ENCODE results near the gene NOS1. TPM values are rescaled to one million over a fixed set of nuclear protein-coding genes. Genes with fewer than 3 reads are reported as not detected.

Gene NOS1
- total RNA-seq, 2 donors from 2014 or later: 2.6 to 8.3 TPM

DNA sequence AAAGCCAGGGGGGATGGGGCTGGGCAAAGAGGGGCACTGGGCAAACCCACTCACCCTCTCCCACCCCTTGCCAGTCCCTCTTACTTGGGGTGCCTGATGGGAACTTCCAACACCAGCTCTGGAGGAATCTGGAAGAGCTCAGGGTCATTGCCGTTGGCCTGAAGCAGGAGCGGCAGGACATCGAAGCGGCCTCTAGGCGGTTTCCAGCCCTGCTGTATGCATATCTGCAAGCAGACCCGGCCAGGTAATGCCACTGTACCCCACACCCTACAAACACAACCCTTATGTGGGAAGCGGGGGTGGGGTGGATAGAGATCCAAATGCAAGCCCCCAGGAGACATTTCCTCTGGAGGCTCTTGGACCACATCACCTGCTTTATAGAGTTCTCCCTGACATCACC is 83.6 kb downstream of the NOS1 start:
- H3K4me3 ChIP-seq: no peak overlapping the region
- no peaks in the 10 kb centered on the region for H3K4me1 ChIP-seq (replicated peaks)
- intact Hi-C loops (cut with DNase I): no loop called here
- H3K27me3 ChIP-seq (replicated peaks; ENCODE audit: insufficient read depth): no peaks in the 10 kb centered on the region
- no peak overlapping the region for H3K27ac ChIP-seq
- WGBS: 69% methylated on average over 7 of the region's 7 CpGs
- DNase-seq (ENCODE audit: low spot score): no peak
- H3K36me3 ChIP-seq: no peaks in the 10 kb centered on the region
- no peak for TF ChIP-seq POLR2A (IDR thresholded peaks at IDR 0.05)
- no peak for TF ChIP-seq POLR2AphosphoS5 (IDR thresholded peaks at IDR 0.05)
- TF ChIP-seq, protein P1, sequence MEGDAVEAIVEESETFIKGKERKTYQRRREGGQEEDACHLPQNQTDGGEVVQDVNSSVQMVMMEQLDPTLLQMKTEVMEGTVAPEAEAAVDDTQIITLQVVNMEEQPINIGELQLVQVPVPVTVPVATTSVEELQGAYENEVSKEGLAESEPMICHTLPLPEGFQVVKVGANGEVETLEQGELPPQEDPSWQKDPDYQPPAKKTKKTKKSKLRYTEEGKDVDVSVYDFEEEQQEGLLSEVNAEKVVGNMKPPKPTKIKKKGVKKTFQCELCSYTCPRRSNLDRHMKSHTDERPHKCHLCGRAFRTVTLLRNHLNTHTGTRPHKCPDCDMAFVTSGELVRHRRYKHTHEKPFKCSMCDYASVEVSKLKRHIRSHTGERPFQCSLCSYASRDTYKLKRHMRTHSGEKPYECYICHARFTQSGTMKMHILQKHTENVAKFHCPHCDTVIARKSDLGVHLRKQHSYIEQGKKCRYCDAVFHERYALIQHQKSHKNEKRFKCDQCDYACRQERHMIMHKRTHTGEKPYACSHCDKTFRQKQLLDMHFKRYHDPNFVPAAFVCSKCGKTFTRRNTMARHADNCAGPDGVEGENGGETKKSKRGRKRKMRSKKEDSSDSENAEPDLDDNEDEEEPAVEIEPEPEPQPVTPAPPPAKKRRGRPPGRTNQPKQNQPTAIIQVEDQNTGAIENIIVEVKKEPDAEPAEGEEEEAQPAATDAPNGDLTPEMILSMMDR (IDR thresholded peaks at IDR 0.05): no peak
- no peaks in the 10 kb centered on the region for H3K9me3 ChIP-seq

DNA sequence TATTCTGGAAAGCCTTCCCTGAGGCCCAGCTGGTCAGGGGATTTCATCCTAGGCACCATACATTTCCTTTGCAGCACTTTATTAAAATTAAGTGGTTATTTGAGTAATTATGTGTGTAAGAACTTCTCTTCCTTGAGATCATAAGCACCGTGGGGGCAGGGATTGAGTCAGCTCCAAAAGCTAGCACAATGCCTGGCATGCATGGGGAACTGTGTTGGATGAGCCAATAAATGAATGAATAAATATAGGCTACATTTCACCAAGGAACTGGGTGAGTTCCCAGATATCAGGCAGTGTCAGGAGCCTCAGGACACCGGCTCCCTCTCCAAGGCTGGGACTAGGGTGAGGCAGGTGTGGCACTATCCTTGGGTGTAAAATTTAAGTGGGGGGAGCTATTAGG is 88.3 kb downstream of the NOS1 start:
- no peaks in the 10 kb centered on the region for H3K36me3 ChIP-seq
- H3K27me3 ChIP-seq (replicated peaks; ENCODE audit: insufficient read depth): no peaks in the 10 kb centered on the region
- no peaks in the 10 kb centered on the region for H3K4me1 ChIP-seq (replicated peaks)
- H3K4me3 ChIP-seq: no peak overlapping the region
- intact Hi-C loops (cut with DNase I): no loop called here
- peak; percentile 45 for DNase-seq (ENCODE audit: low spot score)
- no peaks in the 10 kb centered on the region for H3K9me3 ChIP-seq
- no peak overlapping the region for H3K27ac ChIP-seq
- TF ChIP-seq POLR2A (IDR thresholded peaks at IDR 0.05): no peak
- peak; percentile 66 for TF ChIP-seq POLR2AphosphoS5 (IDR thresholded peaks at IDR 0.05)
- WGBS: 25% methylated on average over 2 of the region's 2 CpGs

DNA sequence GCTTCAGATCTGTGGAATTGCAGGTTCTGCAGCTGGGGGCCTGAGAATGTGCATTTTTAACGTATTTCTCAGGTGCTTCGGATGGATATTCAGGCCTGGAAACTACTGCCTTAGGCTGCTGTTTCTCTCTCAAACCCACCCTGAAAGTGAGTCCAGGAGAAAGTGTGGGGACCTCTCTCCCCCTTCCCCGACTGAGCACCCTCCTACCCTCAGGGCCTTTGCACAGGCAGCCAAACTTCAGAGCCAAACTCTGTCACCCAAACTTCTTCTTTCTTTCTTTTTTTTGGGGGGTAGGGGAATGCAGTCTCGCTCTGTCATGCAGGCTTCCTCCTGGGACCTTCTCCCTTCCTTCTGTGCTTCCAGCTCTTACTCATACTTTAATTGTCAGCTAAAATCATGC is 88.7 kb downstream of the NOS1 start:
- DNase-seq (ENCODE audit: low spot score): no peak
- Histone ChIP-seq H3K4me1 (replicated peaks) (no peaks in the 10 kb centered on the region), H3K36me3 (no peaks in the 10 kb centered on the region), H3K27ac (no peak overlapping the region), H3K27me3 (replicated peaks; ENCODE audit: insufficient read depth) (no peaks in the 10 kb centered on the region), H3K9me3 (no peaks in the 10 kb centered on the region), H3K4me3 (no peak overlapping the region)
- WGBS: 89% methylated on average over 4 of the region's 4 CpGs
- intact Hi-C loops (cut with DNase I): no loop called here
- TF ChIP-seq, protein P1 (IDR thresholded peaks at IDR 0.05): no peak
- TF ChIP-seq POLR2AphosphoS5 (IDR thresholded peaks at IDR 0.05): no peak
- TF ChIP-seq POLR2A (IDR thresholded peaks at IDR 0.05): no peak

DNA sequence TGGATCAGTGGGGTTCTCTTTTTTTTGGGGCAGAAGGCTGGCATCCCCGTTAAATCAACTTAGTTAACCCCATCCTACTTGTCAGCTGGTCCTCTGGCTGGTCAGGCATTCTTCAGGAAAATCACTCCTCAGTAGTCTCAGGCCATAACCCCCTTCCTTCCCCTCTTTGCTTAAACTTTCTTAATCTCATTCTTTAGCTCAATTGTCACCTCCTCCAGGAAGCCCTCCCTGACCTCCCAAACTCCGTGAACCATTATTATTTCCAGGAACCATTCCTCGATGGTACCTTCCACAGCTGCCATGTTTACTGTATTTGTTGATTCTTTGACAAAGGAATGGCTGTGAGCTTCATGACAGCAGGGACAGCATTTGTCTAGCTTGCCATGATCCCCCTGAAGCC is 98.7 kb downstream of the NOS1 start:
- no peak for DNase-seq (ENCODE audit: low spot score)
- H3K27me3 ChIP-seq (replicated peaks; ENCODE audit: insufficient read depth): no peaks in the 10 kb centered on the region
- H3K27ac ChIP-seq: no peak overlapping the region
- H3K4me1 ChIP-seq (replicated peaks): no peaks in the 10 kb centered on the region
- intact Hi-C loops (cut with DNase I): no loop called here
- H3K36me3 ChIP-seq: no peaks in the 10 kb centered on the region
- TF ChIP-seq, protein P1 (IDR thresholded peaks at IDR 0.05): no peak
- no peak for TF ChIP-seq POLR2A (IDR thresholded peaks at IDR 0.05)
- H3K4me3 ChIP-seq: no peak overlapping the region
- no peaks in the 10 kb centered on the region for H3K9me3 ChIP-seq
- 78% methylated on average over 3 of the region's 3 CpGs for WGBS

DNA sequence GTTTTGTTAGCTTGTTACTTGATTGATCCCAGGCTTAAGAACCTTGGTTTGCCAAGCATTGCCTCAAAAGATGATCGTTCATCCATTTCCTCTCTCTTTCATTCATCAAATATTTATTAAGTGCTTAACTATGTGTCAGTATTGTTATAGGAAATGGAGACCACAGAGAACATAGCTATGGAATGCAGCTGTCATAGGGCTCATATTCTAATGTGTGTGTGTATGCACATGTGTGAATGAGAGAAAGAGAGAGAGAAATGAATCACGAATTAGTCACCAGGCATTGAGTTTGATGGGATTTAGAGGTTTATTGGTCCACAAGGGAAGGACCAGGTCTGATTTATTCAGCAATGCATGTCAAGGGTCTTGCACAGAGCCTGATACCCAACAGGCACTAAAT is 100.2 kb downstream of the NOS1 start:
- DNase-seq (ENCODE audit: low spot score): no peak
- H3K4me3 ChIP-seq: no peak overlapping the region
- H3K4me1 ChIP-seq (replicated peaks): no peaks in the 10 kb centered on the region
- TF ChIP-seq POLR2AphosphoS5 (IDR thresholded peaks at IDR 0.05) (no peak), POLR2A (IDR thresholded peaks at IDR 0.05) (no peak)
- TF ChIP-seq, protein P1 (IDR thresholded peaks at IDR 0.05): no peak
- H3K27me3 ChIP-seq (replicated peaks; ENCODE audit: insufficient read depth): no peaks in the 10 kb centered on the region
- WGBS: 72% methylated on average over 2 of the region's 2 CpGs
- H3K36me3 ChIP-seq: no peaks in the 10 kb centered on the region
- H3K9me3 ChIP-seq: no peaks in the 10 kb centered on the region
- no peak overlapping the region for H3K27ac ChIP-seq
- intact Hi-C loops (cut with DNase I): no loop called here
